Tibial nerve (tissue), 4 donors: ENCODE results near the gene B3GNT4.

Source experiments
- EP300 ChIP-seq, 2 donors: sonication (generic); formaldehyde crosslinking; IDR thresholded peaks; one replicate each; pipeline ENCODE4 v1.6.1; 2017; ENCODE audit warnings: antibody characterized with exemption in 2 of 2, mild to moderate bottlenecking in 1 of 2
- TF ChIP-seq, protein P1 (sequence below), 5 experiments: fragments of 200-600 bp in 3 of 5; fragments of 450-650 bp in 2 of 5; sonication (generic) in 3 of 5; IDR thresholded peaks; one replicate each; pipeline ENCODE4 v1.5.1; 2016 to 2019; ENCODE audit warnings: antibody characterized with exemption in 5 of 5, mild to moderate bottlenecking in 3 of 5, moderate library complexity in 2 of 5

DNA sequence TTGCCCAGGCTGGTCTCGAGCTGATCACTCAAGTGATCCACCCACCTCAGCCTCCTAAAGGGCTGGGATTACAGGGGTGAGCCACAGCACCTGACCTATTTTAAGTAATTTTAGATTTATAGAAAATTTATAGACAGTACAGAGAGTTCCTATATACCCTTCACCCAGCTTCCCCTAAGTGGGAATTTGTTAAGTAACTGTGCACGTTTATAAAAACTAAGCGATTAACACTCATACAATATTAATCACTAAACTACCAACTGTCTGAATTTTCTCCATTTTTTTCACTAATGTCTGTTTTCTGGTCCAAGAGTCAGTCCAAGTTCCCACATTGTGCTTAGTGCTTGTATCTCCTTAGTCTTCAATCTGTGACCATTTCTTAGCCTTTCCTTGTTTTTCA, 35.0 kb upstream of the B3GNT4 start:
- no peak for TF ChIP-seq EP300 (IDR thresholded peaks at IDR 0.05)
- TF ChIP-seq, protein P1, sequence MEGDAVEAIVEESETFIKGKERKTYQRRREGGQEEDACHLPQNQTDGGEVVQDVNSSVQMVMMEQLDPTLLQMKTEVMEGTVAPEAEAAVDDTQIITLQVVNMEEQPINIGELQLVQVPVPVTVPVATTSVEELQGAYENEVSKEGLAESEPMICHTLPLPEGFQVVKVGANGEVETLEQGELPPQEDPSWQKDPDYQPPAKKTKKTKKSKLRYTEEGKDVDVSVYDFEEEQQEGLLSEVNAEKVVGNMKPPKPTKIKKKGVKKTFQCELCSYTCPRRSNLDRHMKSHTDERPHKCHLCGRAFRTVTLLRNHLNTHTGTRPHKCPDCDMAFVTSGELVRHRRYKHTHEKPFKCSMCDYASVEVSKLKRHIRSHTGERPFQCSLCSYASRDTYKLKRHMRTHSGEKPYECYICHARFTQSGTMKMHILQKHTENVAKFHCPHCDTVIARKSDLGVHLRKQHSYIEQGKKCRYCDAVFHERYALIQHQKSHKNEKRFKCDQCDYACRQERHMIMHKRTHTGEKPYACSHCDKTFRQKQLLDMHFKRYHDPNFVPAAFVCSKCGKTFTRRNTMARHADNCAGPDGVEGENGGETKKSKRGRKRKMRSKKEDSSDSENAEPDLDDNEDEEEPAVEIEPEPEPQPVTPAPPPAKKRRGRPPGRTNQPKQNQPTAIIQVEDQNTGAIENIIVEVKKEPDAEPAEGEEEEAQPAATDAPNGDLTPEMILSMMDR (IDR thresholded peaks at IDR 0.05): no peak
